WTC11 (cell line): ENCODE results near the gene DEFB127. TPM values are rescaled to one million over a fixed set of nuclear protein-coding genes. Genes with fewer than 3 reads are reported as not detected.
"Not testable (repeated sequence)": the region's sequence is repeated elsewhere in the genome, so short reads cannot be mapped to it uniquely, and the experiment has no call there.

ENCODE experiments used
- ATAC-seq: fragments of 200-7000 bp; cut with Tn5 transposase; 2 replicates; pipeline ENCODE4 v1.10.0; 2021; ENCODE audit warnings: mild to moderate bottlenecking, moderate library complexity
- CTCF ChIA-PET: fragments of 300-600 bp; sonication (Branson Sonifier 250); formaldehyde crosslinking; loops from one replicate; lab custom pipeline; 2021; ENCODE audit warnings: antibody characterized with exemption; lab: Charles Lee
- POLR2A ChIA-PET: fragments of 350-600 bp; sonication (Branson Sonifier 250); formaldehyde crosslinking; loops from one replicate; lab custom pipeline; 2021; ENCODE audit warnings: antibody characterized with exemption; lab: Charles Lee
- DNase-seq: peaks from one replicate; pipeline ENCODE4 v3.0.0; 2021; ENCODE audit warnings: low spot score
- H3K27ac Mint-ChIP-seq: 2 replicates; pipeline ENCODE4 v1.8.0; 2021; ENCODE audit warnings: mixed read lengths
- H3K27me3 Mint-ChIP-seq: 2 replicates; pipeline ENCODE4 v1.8.0; 2021; ENCODE audit warnings: low read depth, mild to moderate bottlenecking, moderate library complexity, mixed read lengths
- H3K36me3 Mint-ChIP-seq: 2 replicates; pipeline ENCODE4 v1.8.0; 2021; ENCODE audit warnings: mixed read lengths
- H3K4me1 Mint-ChIP-seq: 2 replicates; pipeline ENCODE4 v1.8.0; 2022; ENCODE audit warnings: mixed read lengths
- H3K4me3 Mint-ChIP-seq: 2 replicates; pipeline ENCODE4 v1.8.0; 2021; ENCODE audit warnings: mild to moderate bottlenecking, moderate library complexity, mixed read lengths
- H3K9me3 Mint-ChIP-seq: 2 replicates; pipeline ENCODE4 v1.8.0; 2021; ENCODE audit warnings: mixed read lengths
- FOXK1 ChIP-seq: sonication (generic); formaldehyde crosslinking; IDR thresholded peaks from 2 replicates; pipeline ENCODE4 v1.8.0; 2022; ENCODE audit warnings: mild to moderate bottlenecking, moderate library complexity, missing genetic modification reagents
- FOXP1 ChIP-seq: sonication (generic); formaldehyde crosslinking; IDR thresholded peaks from 2 replicates; pipeline ENCODE4 v1.8.0; 2022; ENCODE audit warnings: missing genetic modification reagents, mild to moderate bottlenecking, moderate library complexity, borderline replicate concordance
- GRHL2 ChIP-seq: fragments of 250-450 bp; sonication (Bioruptor Pico); IDR thresholded peaks from 2 replicates; pipeline ENCODE4 v1.8.0; 2022; ENCODE audit warnings: mild to moderate bottlenecking, moderate library complexity; ENCODE audit not compliant: insufficient replicate concordance, severe bottlenecking
- GTF2I ChIP-seq: fragments of 250-450 bp; sonication (Bioruptor Pico); conservative IDR thresholded peaks from 2 replicates; pipeline ENCODE4 v1.4.0; 2021; ENCODE audit warnings: mild to moderate bottlenecking
- IRF2 ChIP-seq: sonication (generic); formaldehyde crosslinking; IDR thresholded peaks from 2 replicates; pipeline ENCODE4 v1.8.0; 2022; ENCODE audit warnings: low read depth, missing genetic modification reagents, borderline replicate concordance
- TEAD4 ChIP-seq: sonication (generic); formaldehyde crosslinking; IDR thresholded peaks from 2 replicates; pipeline ENCODE4 v1.8.0; 2022; ENCODE audit warnings: mild to moderate bottlenecking, missing genetic modification reagents
- ZNF396 ChIP-seq: fragments of 250-450 bp; sonication (Bioruptor Pico); IDR thresholded peaks from 2 replicates; pipeline ENCODE4 v1.8.0; 2021; ENCODE audit warnings: mild to moderate bottlenecking, moderate library complexity, borderline replicate concordance
- total RNA-seq: library from RNA; stranded (reverse); gene quantifications from 3 replicates; pipeline ENCODE4 v1.2.3, GENCODE V29; 2021
- TF ChIP-seq, protein P1 (sequence below): sonication (generic); formaldehyde crosslinking; IDR thresholded peaks from 2 replicates; pipeline ENCODE4 v1.8.1; 2023; ENCODE audit warnings: mild to moderate bottlenecking, missing genetic modification reagents, borderline replicate concordance
- TF ChIP-seq, protein P2 (sequence below): fragments of 250-450 bp; sonication (Bioruptor Pico); IDR thresholded peaks from 2 replicates; pipeline ENCODE4 v1.9.0; 2021; ENCODE audit warnings: mild to moderate bottlenecking
- TF ChIP-seq, protein P3 (sequence below): fragments of 250-450 bp; sonication (Bioruptor Pico); IDR thresholded peaks from 2 replicates; pipeline ENCODE4 v1.8.0; 2021; ENCODE audit warnings: mild to moderate bottlenecking

Gene DEFB127
- total RNA-seq, 1 experiment from 2014 or later = not detected

DNA sequence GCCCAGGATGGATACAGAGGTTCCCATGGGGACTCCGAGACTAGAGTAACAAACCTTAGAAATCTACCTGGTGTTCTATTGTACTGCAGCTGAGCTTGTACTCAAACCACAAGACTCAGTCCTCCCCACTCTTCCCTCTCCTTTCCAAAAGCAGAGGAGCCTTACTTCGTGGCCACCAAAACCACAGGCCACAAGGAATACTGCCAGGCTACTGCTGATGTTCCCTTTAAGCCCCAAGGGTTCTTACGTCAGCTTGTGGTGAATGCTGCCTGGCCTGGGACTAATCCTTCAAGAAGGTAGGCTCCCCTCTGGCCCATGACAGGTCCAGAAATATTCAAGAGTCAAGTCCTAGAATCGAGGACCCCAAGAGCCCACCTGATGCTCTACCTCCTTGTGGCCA lies 42.7 kb downstream of the DEFB127 start:
- H3K27ac Mint-ChIP-seq = no peak overlapping the region
- peaks cover 10% of the 10 kb centered on the region for H3K9me3 Mint-ChIP-seq
- H3K36me3 Mint-ChIP-seq = no peaks in the 10 kb centered on the region; the same call in 1 of the 2 replicates
- peaks cover 83% of the 10 kb centered on the region for H3K27me3 Mint-ChIP-seq
- no peaks in the 10 kb centered on the region for H3K4me1 Mint-ChIP-seq
- ChIA-PET POLR2A (no interaction called here), CTCF (no interaction called here)
- no peak overlapping the region for H3K4me3 Mint-ChIP-seq
- DNase-seq = no peak
- TF ChIP-seq, protein P1, sequence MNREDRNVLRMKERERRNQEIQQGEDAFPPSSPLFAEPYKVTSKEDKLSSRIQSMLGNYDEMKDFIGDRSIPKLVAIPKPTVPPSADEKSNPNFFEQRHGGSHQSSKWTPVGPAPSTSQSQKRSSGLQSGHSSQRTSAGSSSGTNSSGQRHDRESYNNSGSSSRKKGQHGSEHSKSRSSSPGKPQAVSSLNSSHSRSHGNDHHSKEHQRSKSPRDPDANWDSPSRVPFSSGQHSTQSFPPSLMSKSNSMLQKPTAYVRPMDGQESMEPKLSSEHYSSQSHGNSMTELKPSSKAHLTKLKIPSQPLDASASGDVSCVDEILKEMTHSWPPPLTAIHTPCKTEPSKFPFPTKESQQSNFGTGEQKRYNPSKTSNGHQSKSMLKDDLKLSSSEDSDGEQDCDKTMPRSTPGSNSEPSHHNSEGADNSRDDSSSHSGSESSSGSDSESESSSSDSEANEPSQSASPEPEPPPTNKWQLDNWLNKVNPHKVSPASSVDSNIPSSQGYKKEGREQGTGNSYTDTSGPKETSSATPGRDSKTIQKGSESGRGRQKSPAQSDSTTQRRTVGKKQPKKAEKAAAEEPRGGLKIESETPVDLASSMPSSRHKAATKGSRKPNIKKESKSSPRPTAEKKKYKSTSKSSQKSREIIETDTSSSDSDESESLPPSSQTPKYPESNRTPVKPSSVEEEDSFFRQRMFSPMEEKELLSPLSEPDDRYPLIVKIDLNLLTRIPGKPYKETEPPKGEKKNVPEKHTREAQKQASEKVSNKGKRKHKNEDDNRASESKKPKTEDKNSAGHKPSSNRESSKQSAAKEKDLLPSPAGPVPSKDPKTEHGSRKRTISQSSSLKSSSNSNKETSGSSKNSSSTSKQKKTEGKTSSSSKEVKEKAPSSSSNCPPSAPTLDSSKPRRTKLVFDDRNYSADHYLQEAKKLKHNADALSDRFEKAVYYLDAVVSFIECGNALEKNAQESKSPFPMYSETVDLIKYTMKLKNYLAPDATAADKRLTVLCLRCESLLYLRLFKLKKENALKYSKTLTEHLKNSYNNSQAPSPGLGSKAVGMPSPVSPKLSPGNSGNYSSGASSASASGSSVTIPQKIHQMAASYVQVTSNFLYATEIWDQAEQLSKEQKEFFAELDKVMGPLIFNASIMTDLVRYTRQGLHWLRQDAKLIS (CRISPR knock-in tag) = no peak
- TF ChIP-seq GTF2I (no peak), FOXP1 (CRISPR knock-in tag) (no peak), ZNF396 (CRISPR knock-in tag) (no peak), IRF2 (CRISPR knock-in tag) (no peak), GRHL2 (no peak), FOXK1 (no peak), TEAD4 (CRISPR knock-in tag) (no peak)
- TF ChIP-seq, protein P2, sequence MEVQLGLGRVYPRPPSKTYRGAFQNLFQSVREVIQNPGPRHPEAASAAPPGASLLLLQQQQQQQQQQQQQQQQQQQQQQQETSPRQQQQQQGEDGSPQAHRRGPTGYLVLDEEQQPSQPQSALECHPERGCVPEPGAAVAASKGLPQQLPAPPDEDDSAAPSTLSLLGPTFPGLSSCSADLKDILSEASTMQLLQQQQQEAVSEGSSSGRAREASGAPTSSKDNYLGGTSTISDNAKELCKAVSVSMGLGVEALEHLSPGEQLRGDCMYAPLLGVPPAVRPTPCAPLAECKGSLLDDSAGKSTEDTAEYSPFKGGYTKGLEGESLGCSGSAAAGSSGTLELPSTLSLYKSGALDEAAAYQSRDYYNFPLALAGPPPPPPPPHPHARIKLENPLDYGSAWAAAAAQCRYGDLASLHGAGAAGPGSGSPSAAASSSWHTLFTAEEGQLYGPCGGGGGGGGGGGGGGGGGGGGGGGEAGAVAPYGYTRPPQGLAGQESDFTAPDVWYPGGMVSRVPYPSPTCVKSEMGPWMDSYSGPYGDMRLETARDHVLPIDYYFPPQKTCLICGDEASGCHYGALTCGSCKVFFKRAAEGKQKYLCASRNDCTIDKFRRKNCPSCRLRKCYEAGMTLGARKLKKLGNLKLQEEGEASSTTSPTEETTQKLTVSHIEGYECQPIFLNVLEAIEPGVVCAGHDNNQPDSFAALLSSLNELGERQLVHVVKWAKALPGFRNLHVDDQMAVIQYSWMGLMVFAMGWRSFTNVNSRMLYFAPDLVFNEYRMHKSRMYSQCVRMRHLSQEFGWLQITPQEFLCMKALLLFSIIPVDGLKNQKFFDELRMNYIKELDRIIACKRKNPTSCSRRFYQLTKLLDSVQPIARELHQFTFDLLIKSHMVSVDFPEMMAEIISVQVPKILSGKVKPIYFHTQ = no peak
- TF ChIP-seq, protein P3, sequence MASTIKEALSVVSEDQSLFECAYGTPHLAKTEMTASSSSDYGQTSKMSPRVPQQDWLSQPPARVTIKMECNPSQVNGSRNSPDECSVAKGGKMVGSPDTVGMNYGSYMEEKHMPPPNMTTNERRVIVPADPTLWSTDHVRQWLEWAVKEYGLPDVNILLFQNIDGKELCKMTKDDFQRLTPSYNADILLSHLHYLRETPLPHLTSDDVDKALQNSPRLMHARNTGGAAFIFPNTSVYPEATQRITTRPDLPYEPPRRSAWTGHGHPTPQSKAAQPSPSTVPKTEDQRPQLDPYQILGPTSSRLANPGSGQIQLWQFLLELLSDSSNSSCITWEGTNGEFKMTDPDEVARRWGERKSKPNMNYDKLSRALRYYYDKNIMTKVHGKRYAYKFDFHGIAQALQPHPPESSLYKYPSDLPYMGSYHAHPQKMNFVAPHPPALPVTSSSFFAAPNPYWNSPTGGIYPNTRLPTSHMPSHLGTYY (CRISPR knock-in tag) = no peak
- no peak for ATAC-seq

DNA sequence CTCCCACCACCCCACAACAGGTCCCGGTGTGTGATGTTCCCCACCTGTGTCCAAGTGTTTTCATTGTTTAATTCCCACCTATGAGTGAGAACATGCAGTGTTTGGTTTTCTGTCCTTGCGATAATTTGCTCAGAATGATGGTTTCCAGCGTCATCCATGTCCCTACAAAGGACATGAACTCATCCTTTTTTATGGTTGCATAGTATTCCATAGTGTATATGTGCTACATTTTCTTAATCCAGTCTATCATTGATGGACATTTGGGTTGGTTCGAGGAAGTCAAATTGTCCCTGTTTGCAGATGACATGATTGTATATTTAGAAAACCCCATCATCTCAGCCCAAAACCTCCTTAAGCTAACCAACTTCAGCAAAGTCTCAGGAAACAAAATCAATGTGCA lies 46.4 kb downstream of the DEFB127 start:
- DNase-seq, ATAC-seq, H3K4me3 Mint-ChIP-seq, H3K9me3 Mint-ChIP-seq, POLR2A ChIA-PET, H3K36me3 Mint-ChIP-seq, H3K4me1 Mint-ChIP-seq, H3K27ac Mint-ChIP-seq, CTCF ChIA-PET: not testable (repeated sequence)
- H3K27me3 Mint-ChIP-seq = peaks cover 78% of the 10 kb centered on the region

Other genes with a start within 250 kb of the DEFB127 start
- gene DEFB125, start 69.8 kb upstream of the DEFB127 start, total RNA-seq = not detected in 3 replicates
- gene DEFB126, start 14.9 kb upstream of the DEFB127 start, total RNA-seq = 0.89 TPM in 1 of 3 replicates, not detected in the others
- not detected in 3 replicates for gene DEFB128, start 32.3 kb downstream of the DEFB127 start, total RNA-seq
- gene DEFB129, start 69.8 kb downstream of the DEFB127 start, total RNA-seq = not detected in 3 replicates
- not detected in 3 replicates for gene DEFB132, start 100.3 kb downstream of the DEFB127 start, total RNA-seq
- gene C20orf96, start 133.3 kb downstream of the DEFB127 start, total RNA-seq = 22.1 to 30.3 TPM (median 27.8 TPM) in 3 replicates
- 43.6 to 54.1 TPM (median 52.6 TPM) in 3 replicates for gene ZCCHC3, start 140.1 kb downstream of the DEFB127 start, total RNA-seq
- gene SOX12, start 168.1 kb downstream of the DEFB127 start, total RNA-seq = 59.1 to 76.3 TPM (median 72.5 TPM) in 3 replicates
- gene NRSN2, start 189.7 kb downstream of the DEFB127 start, total RNA-seq = 23.0 to 23.7 TPM (median 23.3 TPM) in 3 replicates
- 7.8 to 9.2 TPM (median 8.7 TPM) in 3 replicates for gene TRIB3, start 223.3 kb downstream of the DEFB127 start, total RNA-seq